HCT116 (cell line): ENCODE data around the gene NLRP1. TPM values are rescaled to one million over a fixed set of nuclear protein-coding genes. Genes with fewer than 3 reads are reported as not detected.

Source experiments
- ATAC-seq: fragments of 200-7000 bp; cut with Tn5 transposase; 2 replicates; pipeline ENCODE4 v1.9.1; 2020; ENCODE audit warnings: mild to moderate bottlenecking, moderate library complexity
- BruUV-seq: library from RNA; stranded (reverse); fragments of 400-500 nt; replicated peaks from 2 replicates; lab custom pipeline; 2021; lab: Mats Ljungman, UMichigan
- CTCF ChIA-PET: fragments of 300-600 bp; sonication (Branson Sonifier 250); formaldehyde crosslinking; loops from one replicate; lab custom pipeline; 2021; ENCODE audit warnings: antibody characterized with exemption; lab: Charles Lee
- POLR2A ChIA-PET: fragments of 300-600, 350-600 bp; sonication (Branson Sonifier 250); formaldehyde crosslinking; loops from one replicate; lab custom pipeline; 2021; ENCODE audit warnings: antibody characterized with exemption; lab: Charles Lee
- RAD21 ChIA-PET, 2 experiments: fragments of 300-600 bp; sonication (Branson Sonifier 250); formaldehyde crosslinking; loops; one replicate each; lab custom pipeline; 2023; ENCODE audit warnings: low total read pairs in 2 of 2; ENCODE audit not compliant: uncharacterized antibody in 2 of 2, unreplicated experiment in 2 of 2, low non-redundant PET in 1 of 2; lab: Charles Lee
- DNase-seq: peaks from one replicate; pipeline ENCODE4 v3.0.0-alpha.2; 2010; ENCODE audit warnings: low read depth, low spot score
- H2AFZ ChIP-seq: fragments of 200-600 bp; shearing (Covaris generic), sonication (generic); 2 replicates; pipeline ENCODE4 v1.6.1; 2017; ENCODE audit warnings: low read depth, mixed run types, mixed read lengths, antibody characterized with exemption, low read length; ENCODE audit not compliant: poor library complexity, severe bottlenecking
- H3K27ac ChIP-seq: 2 replicates; pipeline ENCODE4 v1.5.1; 2012; ENCODE audit warnings: low read depth, low read length
- H3K27me3 ChIP-seq: fragments of 200-600 bp; sonication (generic); 2 replicates; pipeline ENCODE4 v1.6.1; 2016; ENCODE audit warnings: mixed run types, low read length, mixed read lengths; ENCODE audit not compliant: insufficient read depth
- H3K36me3 ChIP-seq, 2 experiments: fragments of 200-500 bp in 1 of 2; fragments of 200-600 bp in 1 of 2; sonication (Bioruptor generic) in 1 of 2; sonication (generic) in 1 of 2; 2 replicates each; pipeline versions ENCODE4 v1.5.1 to v1.6.1; 2014 to 2016; ENCODE audit warnings: low read length in 2 of 2, inconsistent platforms in 1 of 2, mixed read lengths in 1 of 2, mixed run types in 1 of 2; ENCODE audit not compliant: insufficient read depth in 2 of 2, control insufficient read depth in 1 of 2
- H3K4me1 ChIP-seq, 2 experiments: fragments of 200-600 bp in 1 of 2; sonication (generic) in 1 of 2; 2 replicates each; pipeline versions ENCODE4 v1.5.1 to v1.6.1; 2012 to 2017; ENCODE audit warnings: low read length in 2 of 2, inconsistent platforms in 1 of 2, mild to moderate bottlenecking in 1 of 2, mixed read lengths in 1 of 2, mixed run types in 1 of 2, moderate library complexity in 1 of 2; ENCODE audit not compliant: insufficient read depth in 2 of 2, control insufficient read depth in 1 of 2
- H3K4me2 ChIP-seq: fragments of 200-600 bp; sonication (generic); 2 replicates; pipeline ENCODE4 v1.6.1; 2017; ENCODE audit warnings: mixed run types, low read length, mixed read lengths
- H3K4me3 ChIP-seq, 2 experiments: fragments of 200-600 bp in 1 of 2; sonication (generic) in 1 of 2; replicated peaks in 1 of 2; 2 replicates each; pipeline ENCODE4 v1.5.1; 2011 to 2016; ENCODE audit warnings: low read length in 2 of 2, control low read depth in 1 of 2, low read depth in 1 of 2, mild to moderate bottlenecking in 1 of 2, mixed read lengths in 1 of 2, mixed run types in 1 of 2
- H3K79me2 ChIP-seq: fragments of 200-600 bp; sonication (generic); 2 replicates; pipeline ENCODE4 v1.6.1; 2017; ENCODE audit warnings: mild to moderate bottlenecking, mixed run types, low read length, moderate library complexity, mixed read lengths; ENCODE audit not compliant: insufficient read depth
- H3K9ac ChIP-seq: fragments of 200-600 bp; sonication (generic); 2 replicates; pipeline ENCODE4 v1.6.1; 2016; ENCODE audit warnings: low read length, mixed read lengths
- H3K9me2 ChIP-seq: fragments of 200-600 bp; sonication (generic), shearing (Covaris generic); 2 replicates; pipeline ENCODE4 v1.6.1; 2017; ENCODE audit warnings: mixed run types, mild to moderate bottlenecking, moderate library complexity; ENCODE audit not compliant: insufficient read depth
- H3K9me3 ChIP-seq, 2 experiments: fragments of 200-500 bp in 1 of 2; fragments of 200-600 bp in 1 of 2; sonication (Bioruptor generic) in 1 of 2; sonication (generic) in 1 of 2; 2 replicates each; pipeline ENCODE4 v1.6.1; 2014 to 2017; ENCODE audit warnings: low read length in 2 of 2, mixed read lengths in 2 of 2, inconsistent platforms in 1 of 2, low read depth in 1 of 2, mild to moderate bottlenecking in 1 of 2, mixed run types in 1 of 2, moderate library complexity in 1 of 2; ENCODE audit not compliant: control insufficient read depth in 1 of 2, insufficient read depth in 1 of 2
- H4K20me1 ChIP-seq: fragments of 200-600 bp; sonication (generic), shearing (Covaris generic); 2 replicates; pipeline ENCODE4 v1.6.1; 2017; ENCODE audit warnings: mixed run types, mild to moderate bottlenecking, moderate library complexity; ENCODE audit not compliant: insufficient read depth
- ATF3 ChIP-seq: IDR thresholded peaks from 2 replicates; pipeline ENCODE4 v1.6.1; 2012
- CBX3 ChIP-seq: IDR thresholded peaks from 2 replicates; pipeline ENCODE4 v1.6.1; 2012; ENCODE audit warnings: low read depth
- CEBPB ChIP-seq: IDR thresholded peaks from 2 replicates; pipeline ENCODE4 v1.6.1; 2012; ENCODE audit warnings: low read depth
- ELF1 ChIP-seq: IDR thresholded peaks from 2 replicates; pipeline ENCODE4 v1.6.1; 2012; ENCODE audit warnings: low read depth, borderline replicate concordance
- EZH2 ChIP-seq: fragments of 200-600 bp; sonication (generic); IDR thresholded peaks from 2 replicates; pipeline ENCODE4 v1.6.1; 2017; ENCODE audit warnings: antibody characterized with exemption, mixed run types
- FOSL1 ChIP-seq: IDR thresholded peaks from 2 replicates; pipeline ENCODE4 v1.6.1; 2012; ENCODE audit warnings: low read depth
- MAX ChIP-seq: IDR thresholded peaks from 2 replicates; pipeline ENCODE4 v1.6.1; 2012
- POLR2AphosphoS5 ChIP-seq: IDR thresholded peaks from 2 replicates; pipeline ENCODE4 v1.6.1; 2011; ENCODE audit warnings: mild to moderate bottlenecking, low read depth, low read length, moderate library complexity
- RAD21 ChIP-seq: IDR thresholded peaks from 2 replicates; pipeline ENCODE4 v1.6.1; 2012; ENCODE audit warnings: low read depth, mild to moderate bottlenecking
- REST ChIP-seq: IDR thresholded peaks from 2 replicates; pipeline ENCODE4 v1.6.1; 2012; ENCODE audit warnings: low read depth
- SIN3A ChIP-seq: IDR thresholded peaks from 2 replicates; pipeline ENCODE4 v1.6.1; 2012; ENCODE audit warnings: low read depth
- SP1 ChIP-seq: IDR thresholded peaks from 2 replicates; pipeline ENCODE4 v1.6.1; 2012; ENCODE audit warnings: low read depth
- SRF ChIP-seq: IDR thresholded peaks from 2 replicates; pipeline ENCODE4 v1.6.1; 2012; ENCODE audit warnings: low read depth
- YY1 ChIP-seq: IDR thresholded peaks from 2 replicates; pipeline ENCODE4 v1.6.1; 2011; ENCODE audit warnings: low read length, low read depth, moderate library complexity, mild to moderate bottlenecking; ENCODE audit not compliant: insufficient replicate concordance; ENCODE audit errors: extremely low read depth
- ZBTB33 ChIP-seq: IDR thresholded peaks from 2 replicates; pipeline ENCODE4 v1.6.1; 2011; ENCODE audit warnings: mild to moderate bottlenecking, low read length, moderate library complexity; ENCODE audit not compliant: insufficient replicate concordance; ENCODE audit errors: extremely low read depth
- ZFX ChIP-seq: fragments of 450-650 bp; IDR thresholded peaks from 2 replicates; pipeline ENCODE4 v1.6.1; 2017
- intact Hi-C: fragments of 100-400 bp; cut with micrococcal nuclease; formaldehyde crosslinking; loops from 2 replicates; pipeline ENCODE4 v1.10.0; 2022
- total RNA-seq: library from RNA; stranded (reverse); gene quantifications from one replicate; pipeline ENCODE4 v1.2.1, GENCODE V29; 2021; ENCODE audit not compliant: unreplicated experiment

NLRP1 gene
- total RNA-seq, 1 experiment from 2014 or later: 7.2 TPM

- DNase-seq (no peak), ATAC-seq (no peak)
- ChIA-PET POLR2A (no interaction called here), RAD21 (no interaction called here), CTCF (no interaction called here)
- H2AFZ ChIP-seq: no peak overlapping the region
- H3K27ac ChIP-seq: no peak overlapping the region
- no peaks in the 10 kb centered on the region for H3K9me3 ChIP-seq
- intact Hi-C loops: no loop called here
- no peaks in the 10 kb centered on the region for H4K20me1 ChIP-seq
- no peaks in the 10 kb centered on the region for H3K9me2 ChIP-seq
- no peaks in the 10 kb centered on the region for H3K36me3 ChIP-seq
- TF ChIP-seq MAX (no peak), EZH2 (no peak), ZBTB33 (no peak), CEBPB (no peak), FOSL1 (no peak)
- H3K4me2 ChIP-seq: no peak overlapping the region
- no peaks in the 10 kb centered on the region for H3K79me2 ChIP-seq
- no peaks in the 10 kb centered on the region for H3K27me3 ChIP-seq
- H3K9ac ChIP-seq: no peak overlapping the region
- H3K4me1 ChIP-seq: no peaks in the 10 kb centered on the region
- no peak overlapping the region for H3K4me3 ChIP-seq
- BruUV-seq: no TSS peak
These were observed 74.8 kb downstream of the NLRP1 start for GRCh38 chr17:5509482-5509881.

GRCh38 chr17:5508810-5509209 lies 75.5 kb downstream of the NLRP1 start:
- no peaks in the 10 kb centered on the region for H4K20me1 ChIP-seq
- POLR2A ChIA-PET: no interaction called here
- no TSS peak for BruUV-seq

More at GRCh38 chr17:5508810-5509209, 75.5 kb downstream of the NLRP1 start:
- TF ChIP-seq ZFX (no peak), SRF (no peak), ELF1 (no peak), POLR2AphosphoS5 (no peak), SIN3A (no peak), ATF3 (no peak), MAX (no peak), SP1 (no peak), RAD21 (no peak), YY1 (no peak), CBX3 (no peak), REST (no peak)
- TF ChIP-seq, all 23 proteins: peak for 0
- no peak overlapping the region for H2AFZ ChIP-seq
- ATAC-seq (no peak), DNase-seq (no peak)
- no peak overlapping the region for H3K9ac ChIP-seq
- CTCF ChIA-PET: no interaction called here
- H3K36me3 ChIP-seq: no peaks in the 10 kb centered on the region
- H3K9me2 ChIP-seq: no peaks in the 10 kb centered on the region
- intact Hi-C loops: no loop called here
- H3K79me2 ChIP-seq: no peaks in the 10 kb centered on the region
- H3K4me2 ChIP-seq: no peak overlapping the region
- no peak overlapping the region for H3K27ac ChIP-seq
- no peaks in the 10 kb centered on the region for H3K4me1 ChIP-seq
- no peaks in the 10 kb centered on the region for H3K27me3 ChIP-seq
- RAD21 ChIA-PET: no interaction called here
- H3K9me3 ChIP-seq: no peaks in the 10 kb centered on the region
- H3K4me3 ChIP-seq: no peak overlapping the region
